KOPT-K1 (cell line): ENCODE data around the gene C11orf54.
A peak's percentile ranks its signal among the peaks of the same experiment; 100 is the strongest.

Source experiments
- H3K27ac ChIP-seq: fragments of 200-600 bp; sonication (generic); 2 replicates; pipeline ENCODE4 v1.5.1; 2016; ENCODE audit warnings: antibody characterized with exemption, mild to moderate bottlenecking, low read depth, low read length; ENCODE audit not compliant: poor library complexity, severe bottlenecking
- H3K36me3 ChIP-seq: fragments of 200-600 bp; sonication (generic); 2 replicates; pipeline ENCODE4 v1.5.1; 2017; ENCODE audit warnings: antibody characterized with exemption, mild to moderate bottlenecking, low read length, moderate library complexity; ENCODE audit not compliant: insufficient read depth
- H3K9me3 ChIP-seq: fragments of 200-600 bp; sonication (generic); 2 replicates; pipeline ENCODE4 v1.5.1; 2017; ENCODE audit warnings: antibody characterized with exemption, low read length, mild to moderate bottlenecking; ENCODE audit not compliant: insufficient read depth, poor library complexity, severe bottlenecking

The C11orf54 gene

GRCh38 chr11:93728792-93729128 lies 12.7 kb upstream of the C11orf54 start:
- H3K9me3 ChIP-seq: no peaks in the 10 kb centered on the region
- no peak overlapping the region for H3K27ac ChIP-seq
- H3K36me3 ChIP-seq: peaks cover 99% of the 10 kb centered on the region

GRCh38 chr11:93729129-93729616 lies 12.3 kb upstream of the C11orf54 start:
- Histone ChIP-seq H3K9me3 (no peaks in the 10 kb centered on the region), H3K36me3 (peaks cover 99% of the 10 kb centered on the region), H3K27ac (no peak overlapping the region)

GRCh38 chr11:93730108-93731107 lies 11.1 kb upstream of the C11orf54 start:
- Histone ChIP-seq H3K9me3 (no peaks in the 10 kb centered on the region), H3K27ac (no peak overlapping the region), H3K36me3 (peaks cover 100% of the 10 kb centered on the region)

GRCh38 chr11:93732237-93732892 lies 9.1 kb upstream of the C11orf54 start:
- no peak overlapping the region for H3K27ac ChIP-seq
- no peaks in the 10 kb centered on the region for H3K9me3 ChIP-seq
- peaks cover 100% of the 10 kb centered on the region for H3K36me3 ChIP-seq

- H3K36me3 ChIP-seq: peaks cover 100% of the 10 kb centered on the region
- no peaks in the 10 kb centered on the region for H3K9me3 ChIP-seq
- no peak overlapping the region for H3K27ac ChIP-seq
Observed at GRCh38 chr11:93733474-93733873, 8.0 kb upstream of the C11orf54 start.

GRCh38 chr11:93734427-93735222 lies 6.8 kb upstream of the C11orf54 start:
- no peaks in the 10 kb centered on the region for H3K9me3 ChIP-seq
- H3K36me3 ChIP-seq: peaks cover 100% of the 10 kb centered on the region
- no peak overlapping the region for H3K27ac ChIP-seq

- Histone ChIP-seq H3K36me3 (peaks cover 97% of the 10 kb centered on the region), H3K9me3 (no peaks in the 10 kb centered on the region), H3K27ac (no peak overlapping the region)
Observed at GRCh38 chr11:93735627-93736026, 5.8 kb upstream of the C11orf54 start.

- Histone ChIP-seq H3K27ac (no peak overlapping the region), H3K9me3 (no peaks in the 10 kb centered on the region), H3K36me3 (peaks cover 92% of the 10 kb centered on the region)
Observed at GRCh38 chr11:93736129-93736528, 5.3 kb upstream of the C11orf54 start.

- Histone ChIP-seq H3K27ac (peak overlapping the region; percentile 11), H3K36me3 (peaks cover 75% of the 10 kb centered on the region)
Observed at GRCh38 chr11:93737904-93738612, 3.4 kb upstream of the C11orf54 start.

GRCh38 chr11:93738647-93739081 lies 2.8 kb upstream of the C11orf54 start:
- Histone ChIP-seq H3K9me3 (no peaks in the 10 kb centered on the region), H3K36me3 (peaks cover 75% of the 10 kb centered on the region), H3K27ac (peak overlapping the region; percentile 94)

More at GRCh38 chr11:93737904-93738612, 3.4 kb upstream of the C11orf54 start:
- no peaks in the 10 kb centered on the region for H3K9me3 ChIP-seq

- peaks cover 62% of the 10 kb centered on the region for H3K36me3 ChIP-seq
- H3K9me3 ChIP-seq: no peaks in the 10 kb centered on the region
- H3K27ac ChIP-seq: peak overlapping the region; percentile 94
Observed at GRCh38 chr11:93740031-93740729, 1.3 kb upstream of the C11orf54 start.

GRCh38 chr11:93740730-93741093 lies 760 bp upstream of the C11orf54 start:
- H3K27ac ChIP-seq: peak overlapping the region; percentile 94
- H3K36me3 ChIP-seq: peaks cover 56% of the 10 kb centered on the region

GRCh38 chr11:93741882-93742226 lies 382 bp downstream of the C11orf54 start:
- peaks cover 45% of the 10 kb centered on the region for H3K36me3 ChIP-seq
- H3K27ac ChIP-seq: peak overlapping the region; percentile 94
- H3K9me3 ChIP-seq: no peaks in the 10 kb centered on the region

More at GRCh38 chr11:93740730-93741093, 760 bp upstream of the C11orf54 start:
- no peaks in the 10 kb centered on the region for H3K9me3 ChIP-seq

GRCh38 chr11:93743291-93743690 lies 1.8 kb downstream of the C11orf54 start:
- peaks cover 31% of the 10 kb centered on the region for H3K36me3 ChIP-seq
- no peak overlapping the region for H3K27ac ChIP-seq
- no peaks in the 10 kb centered on the region for H3K9me3 ChIP-seq
